GM04503 (cell line): ENCODE data around the gene ZNF488.
"Not testable (repeated sequence)": the region's sequence is repeated elsewhere in the genome, so short reads cannot be mapped to it uniquely, and the experiment has no call there.

ENCODE experiments used
- DNase-seq: peaks from one replicate; pipeline ENCODE4 v3.0.0-alpha.2; 2012; ENCODE audit warnings: low read depth

ZNF488 gene

GRCh38 chr10:47384148-47384921 is at the start of gene ZNF488:
ZNF488 (minus strand) TSS chr10:47384293; CDS start chr10:47368829, 15,464 bp downstream.
- no peak for DNase-seq

GRCh38 chr10:47425813-47426419 is 41.8 kb upstream of the ZNF488 start:
- no peak for DNase-seq

GRCh38 chr10:47424231-47424630 is 40.1 kb upstream of the ZNF488 start:
- DNase-seq, result no peak

- no peak for DNase-seq
Measured at GRCh38 chr10:47423476-47423875, 39.4 kb upstream of the ZNF488 start.

- no peak for DNase-seq
Measured at GRCh38 chr10:47421057-47421952, 37.2 kb upstream of the ZNF488 start.

DNA sequence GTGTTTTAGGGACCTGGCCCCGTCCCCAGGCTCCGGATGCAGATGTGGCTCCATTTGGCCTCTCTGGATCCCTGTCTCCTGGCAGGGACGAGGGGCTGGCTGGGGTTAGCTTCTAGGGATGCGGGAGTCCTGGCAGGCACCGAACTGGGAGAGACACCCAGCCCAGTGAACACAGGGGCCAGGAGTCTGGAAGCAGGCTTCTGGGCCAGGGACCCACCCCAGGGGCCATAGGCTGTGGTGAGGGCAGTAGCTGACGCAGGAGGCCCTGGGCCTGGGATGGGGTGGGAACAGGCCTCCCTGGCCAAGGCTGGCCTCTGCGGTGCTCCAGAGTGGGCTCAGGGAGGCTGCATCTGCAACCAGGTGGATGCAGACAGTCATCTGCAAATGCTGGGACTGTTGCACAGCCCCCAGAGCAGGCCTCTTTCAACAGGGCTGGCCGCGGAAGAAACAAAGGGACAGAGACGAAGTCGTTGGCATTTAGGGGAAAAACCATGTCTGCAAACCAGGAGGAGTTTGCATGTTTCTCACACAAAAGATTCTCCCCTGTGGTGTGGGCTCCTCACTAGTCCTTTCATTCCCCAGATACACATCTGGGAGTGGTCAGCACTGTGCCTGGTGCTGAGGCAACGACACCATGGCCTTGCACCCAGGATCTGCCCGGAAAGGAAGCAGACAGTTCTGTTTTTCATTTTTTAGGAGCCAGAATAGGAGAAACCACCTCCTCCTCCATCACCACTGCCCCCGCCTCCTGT is 36.4 kb upstream of the ZNF488 start:
- DNase-seq, result no peak

DNA sequence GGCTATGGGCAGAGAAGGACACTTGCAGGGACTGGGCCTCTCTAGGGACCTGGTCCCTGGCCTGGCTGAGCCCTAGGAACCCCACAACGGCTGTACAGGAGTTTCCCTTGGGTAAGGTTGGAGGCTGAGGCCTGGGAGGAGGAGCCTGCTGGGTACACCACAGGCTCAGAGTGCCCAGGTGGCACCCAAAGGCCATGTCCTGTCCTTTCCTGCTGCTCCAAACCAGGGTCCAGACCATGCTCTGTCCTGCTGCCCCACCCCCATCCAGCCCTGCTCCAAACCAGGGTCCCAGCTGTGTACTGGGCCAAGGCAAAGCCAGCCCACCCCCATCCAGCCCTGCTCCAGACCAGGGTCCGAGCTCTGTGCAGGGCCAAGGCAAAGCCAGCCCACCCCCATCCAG is 35.3 kb upstream of the ZNF488 start:
- DNase-seq, result no peak

DNA sequence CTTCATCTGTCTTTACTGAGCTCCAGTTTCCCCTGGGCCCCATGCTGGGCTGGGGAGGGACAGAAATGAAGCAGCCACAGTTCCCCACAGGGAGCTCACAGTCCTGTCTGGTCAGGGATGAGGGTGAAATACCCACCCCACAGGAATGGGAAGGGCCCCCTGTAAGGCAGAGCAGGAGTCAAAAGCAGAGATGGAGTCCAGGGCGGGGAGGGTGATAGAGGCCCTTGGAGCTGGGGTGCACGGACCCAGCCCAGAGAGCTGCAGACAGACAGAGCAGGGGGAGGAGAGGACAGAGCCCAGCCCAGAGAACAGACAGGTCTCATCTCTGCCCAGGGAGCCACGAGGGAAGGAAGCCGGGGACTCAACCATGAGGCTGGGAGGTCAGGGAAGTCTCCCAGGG is 34.9 kb upstream of the ZNF488 start:
- DNase-seq, result no peak

DNA sequence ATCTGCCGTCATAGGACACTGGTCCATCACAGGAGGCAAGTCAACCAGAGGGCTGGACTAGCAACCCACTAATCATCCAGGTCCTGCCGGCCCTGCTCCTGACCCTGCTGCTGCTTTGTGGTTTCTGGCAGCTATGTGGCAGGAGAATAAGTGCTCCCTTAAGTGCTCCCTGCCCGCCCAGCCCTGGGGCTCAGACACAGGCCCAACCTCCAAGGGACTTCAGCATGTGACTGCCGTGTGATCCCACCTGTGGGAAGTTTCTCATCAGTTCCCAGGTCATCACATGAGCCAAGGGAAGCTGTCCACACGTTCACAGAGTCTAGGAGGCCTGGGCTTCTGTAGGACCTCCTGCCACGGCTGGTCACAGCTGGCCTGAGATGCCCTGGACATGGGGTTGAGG is 34.2 kb upstream of the ZNF488 start:
- DNase-seq, result no peak

DNA sequence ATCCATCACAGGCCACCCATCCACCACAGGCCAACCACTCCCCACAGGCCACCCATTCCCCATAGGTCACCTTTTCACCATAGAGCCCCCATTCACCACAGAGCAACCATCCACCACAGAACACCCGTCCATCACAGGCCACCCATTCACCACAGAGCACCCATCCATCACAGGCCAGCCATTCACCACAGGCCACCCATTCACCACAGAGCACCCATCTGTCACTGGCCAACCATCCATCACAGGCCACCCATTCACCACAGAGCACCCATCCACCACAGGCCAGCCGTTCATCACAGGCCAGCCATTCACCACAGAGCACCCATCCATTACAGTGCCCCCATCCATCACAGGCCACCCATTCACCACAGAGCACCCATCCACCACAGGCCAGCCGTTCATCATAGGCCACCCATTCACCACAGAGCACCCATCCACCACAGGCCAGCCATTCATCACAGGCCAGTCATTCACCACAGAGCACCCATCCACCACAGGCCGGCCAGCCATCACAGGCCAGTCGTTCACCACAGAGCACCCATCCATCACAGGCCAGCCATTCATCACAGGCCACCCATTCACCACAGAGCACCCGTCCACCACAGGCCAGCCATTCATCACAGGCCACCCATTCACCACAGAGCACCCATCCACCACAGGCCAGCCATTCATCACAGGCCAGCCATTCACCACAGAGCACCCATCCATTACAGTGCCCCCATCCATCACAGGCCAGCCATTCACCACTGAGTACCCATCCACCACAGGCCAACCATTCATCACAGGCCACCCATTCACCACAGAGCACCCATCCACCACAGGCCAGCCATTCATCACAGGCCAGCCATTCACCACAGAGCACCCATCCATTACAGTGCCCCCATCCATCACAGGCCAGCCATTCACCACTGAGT is 32.5 kb upstream of the ZNF488 start:
- not testable (repeated sequence) for DNase-seq

DNA sequence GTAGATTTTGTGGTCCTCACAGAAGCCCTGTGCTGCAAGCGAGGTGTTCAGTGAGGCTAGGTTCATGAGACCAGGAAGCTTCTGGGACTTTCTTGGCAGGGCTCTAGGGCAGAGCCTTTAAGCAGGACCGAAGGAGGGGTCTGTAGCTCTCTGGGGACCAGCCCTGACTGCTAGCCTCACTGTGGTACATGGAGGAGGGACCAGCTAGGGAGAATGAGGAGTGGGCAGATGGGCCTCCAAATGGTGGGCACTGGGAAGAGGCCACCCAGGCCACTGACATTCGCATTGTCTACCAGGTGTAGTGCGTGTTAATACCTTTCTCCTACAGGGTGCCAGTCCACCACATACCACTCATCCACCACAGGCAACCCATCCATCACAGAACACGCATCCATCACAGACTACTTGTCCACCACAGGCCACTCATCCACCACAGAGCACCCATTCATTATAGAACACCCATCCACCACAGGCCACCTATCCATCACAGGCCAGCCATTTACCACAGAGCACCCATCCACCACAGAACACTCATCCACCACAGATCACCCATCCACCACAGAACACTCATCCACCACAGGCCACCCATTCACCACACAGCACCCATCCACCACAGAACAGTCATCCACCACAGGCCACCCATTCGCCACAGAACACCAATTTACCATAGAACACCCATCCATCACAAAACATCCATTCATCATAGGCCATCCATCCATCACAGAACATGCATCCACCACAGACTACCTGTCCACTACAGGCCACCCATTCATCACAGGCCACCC is 31.6 kb upstream of the ZNF488 start:
- no peak for DNase-seq

DNA sequence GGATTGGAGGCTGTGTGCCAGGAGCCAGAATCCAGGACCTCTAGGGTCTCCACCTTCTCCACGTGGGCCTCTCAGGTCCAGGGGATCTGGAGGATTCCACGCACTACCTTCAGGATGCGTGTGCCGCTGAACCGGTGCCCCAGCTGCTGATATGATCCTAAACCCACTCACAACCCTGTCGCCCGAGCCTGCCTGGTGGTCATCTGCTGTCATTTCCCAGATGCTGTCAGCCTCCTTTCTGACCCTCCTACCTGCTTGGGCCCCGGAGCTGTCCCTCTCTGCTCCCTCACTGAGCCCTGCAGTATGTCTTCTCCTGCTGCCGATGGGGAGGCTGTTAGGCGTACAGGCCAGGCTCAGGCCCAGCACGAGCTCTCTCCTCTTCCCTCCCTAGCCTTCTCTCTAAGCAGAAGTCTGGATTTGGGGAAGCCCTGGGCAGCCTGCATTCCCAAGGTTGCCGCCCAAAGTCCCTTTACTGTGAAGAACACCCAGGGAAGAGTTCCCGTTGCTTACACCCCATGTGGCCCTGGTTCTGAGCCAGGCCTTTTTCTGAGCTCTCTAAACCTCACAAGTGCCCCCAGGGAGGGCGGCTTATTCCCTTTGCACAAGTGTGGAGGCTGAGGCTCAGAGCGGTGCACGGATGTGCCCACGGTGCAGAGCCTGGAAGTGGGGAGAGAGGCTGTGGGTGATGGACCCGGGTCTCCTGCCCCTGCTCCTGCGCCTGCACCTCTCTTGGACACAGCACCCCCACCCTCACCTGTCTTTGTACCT is 30.8 kb upstream of the ZNF488 start:
- no peak for DNase-seq

- no peak for DNase-seq
Measured at GRCh38 chr10:47414227-47414592, 30.1 kb upstream of the ZNF488 start.

DNA sequence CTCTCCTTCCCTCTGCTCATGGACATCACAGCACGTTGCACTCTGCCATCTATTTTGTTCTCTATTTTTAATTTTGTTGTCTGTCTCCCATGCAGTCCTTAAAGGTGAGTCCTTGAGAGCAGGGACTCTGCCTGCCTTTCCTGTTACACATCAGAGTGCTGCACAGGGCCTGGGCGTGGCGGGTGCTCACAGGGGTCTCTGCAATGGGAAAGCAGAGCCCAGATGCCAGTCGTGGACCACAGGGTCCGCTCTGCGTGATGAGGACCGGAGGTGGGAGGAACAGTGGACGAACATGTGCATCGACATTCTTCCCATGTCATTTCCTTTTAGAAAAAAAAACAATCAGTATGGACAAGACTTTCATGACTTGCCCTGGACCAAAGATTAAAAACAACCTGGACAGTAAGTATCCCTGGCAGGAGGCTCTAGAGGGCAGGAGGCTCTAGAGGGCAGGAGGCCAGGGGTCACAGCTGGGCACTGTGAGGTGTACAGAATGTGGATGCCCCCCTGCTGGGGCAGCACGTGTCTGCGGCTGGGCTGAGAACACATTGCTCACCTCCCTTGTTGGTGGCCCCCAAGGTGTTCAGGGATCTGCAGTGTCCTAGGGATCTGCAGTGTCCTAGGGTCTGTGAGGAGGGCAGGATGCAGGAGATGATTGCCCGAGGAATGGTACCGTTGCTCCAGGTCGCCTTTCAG is 29.6 kb upstream of the ZNF488 start:
- no peak for DNase-seq

DNA sequence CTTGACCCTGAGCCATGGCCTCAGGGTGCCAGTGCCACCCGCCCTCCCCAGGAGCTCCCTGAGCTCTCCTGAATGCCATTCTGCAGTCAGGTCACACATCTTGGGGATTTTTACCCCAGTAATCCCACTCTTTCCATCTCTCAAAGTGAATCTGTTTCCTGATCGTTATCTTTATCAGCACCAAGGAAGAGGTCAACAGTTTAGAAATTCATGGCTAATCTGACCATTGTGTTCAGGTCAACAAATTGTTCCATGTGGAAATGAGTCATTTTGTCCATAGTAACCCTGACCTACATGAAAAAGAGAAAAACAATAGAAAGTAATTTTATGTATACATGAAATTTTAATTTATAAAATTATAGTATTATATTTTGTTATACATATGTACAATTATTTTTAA is 28.8 kb upstream of the ZNF488 start:
- no peak for DNase-seq

GRCh38 chr10:47412177-47412730 is 28.2 kb upstream of the ZNF488 start:
- DNase-seq, result no peak

GRCh38 chr10:47410862-47411261 is 26.8 kb upstream of the ZNF488 start:
- no peak for DNase-seq

DNA sequence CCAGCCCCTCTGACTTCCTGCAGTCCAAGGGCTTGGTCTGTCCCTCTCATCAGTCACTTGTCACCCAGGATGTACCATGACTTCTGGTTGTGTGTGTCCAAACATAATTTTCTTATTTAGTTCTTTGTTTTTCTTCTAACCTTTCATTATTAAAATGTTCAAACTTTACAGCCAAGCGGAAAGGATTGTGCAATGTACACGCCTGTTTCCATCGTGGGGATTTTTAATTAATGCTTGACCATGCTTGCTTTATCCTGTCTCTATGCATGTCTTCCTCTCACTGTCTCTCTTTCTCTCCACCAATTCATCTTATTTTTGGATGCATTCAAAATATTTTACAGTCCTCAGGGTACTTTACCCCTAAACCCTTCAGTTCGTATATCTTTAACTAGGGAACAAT is 26.2 kb upstream of the ZNF488 start:
- no peak for DNase-seq

- DNase-seq, result no peak
Measured at GRCh38 chr10:47409866-47410256, 25.8 kb upstream of the ZNF488 start.
